Activated T-cell treated with anti-CD3 and anti-CD28 coated beads, Interleukin-2, amount 50 U/mL, for 1 hour (primary cell): Measurements from ENCODE around the gene USP47.

ENCODE experiments used
- DNase-seq: peaks from one replicate; pipeline ENCODE4 v3.0.0-alpha.2; 2020

Gene USP47

GRCh38 chr11:11841723-11842420, at the start of gene USP47:
Gene USP47 (plus strand): TSS chr11:11841972. CDS start chr11:11842186, 214 bp downstream.
- DNase-seq: peak; percentile 96

GRCh38 chr11:11793073-11793472, 48.7 kb upstream of the USP47 start:
- DNase-seq: no peak

- DNase-seq: peak; percentile 86
These were observed 43.0 kb upstream of the USP47 start for GRCh38 chr11:11798586-11799438.

GRCh38 chr11:11805228-11805627, 36.5 kb upstream of the USP47 start:
- DNase-seq: no peak

GRCh38 chr11:11806074-11806473, 35.7 kb upstream of the USP47 start:
- no peak for DNase-seq

GRCh38 chr11:11806586-11806985, 35.2 kb upstream of the USP47 start:
- DNase-seq: no peak

- no peak for DNase-seq
These were observed 33.7 kb upstream of the USP47 start for GRCh38 chr11:11807811-11808782.

- no peak for DNase-seq
These were observed 32.7 kb upstream of the USP47 start for GRCh38 chr11:11808992-11809615.

GRCh38 chr11:11810764-11811726, 30.7 kb upstream of the USP47 start:
- DNase-seq: no peak

- DNase-seq: no peak
These were observed 28.3 kb upstream of the USP47 start for GRCh38 chr11:11813288-11813962.

- DNase-seq: no peak
These were observed 26.9 kb upstream of the USP47 start for GRCh38 chr11:11814614-11815452.

- no peak for DNase-seq
These were observed 25.1 kb upstream of the USP47 start for GRCh38 chr11:11816511-11817314.

- DNase-seq: no peak
These were observed 23.8 kb upstream of the USP47 start for GRCh38 chr11:11817957-11818356.

GRCh38 chr11:11818529-11819121, 23.1 kb upstream of the USP47 start:
- DNase-seq: no peak

GRCh38 chr11:11821899-11822298, 19.9 kb upstream of the USP47 start:
- DNase-seq: no peak

GRCh38 chr11:11822946-11823345, 18.8 kb upstream of the USP47 start:
- DNase-seq: no peak

GRCh38 chr11:11826260-11826659, 15.5 kb upstream of the USP47 start:
- no peak for DNase-seq

- DNase-seq: no peak
These were observed 14.5 kb upstream of the USP47 start for GRCh38 chr11:11827272-11827671.
